Amygdala (tissue), 56 donors: ENCODE results near the gene F2R.
"Not testable (repeated sequence)": the region's sequence is repeated elsewhere in the genome, so short reads cannot be mapped to it uniquely, and the experiment has no call there.

Experiments used
- DNase-seq, 56 donors: peaks; one replicate each; lab custom pipeline; 2025; lab: John Stamatoyannopoulos, UW

Gene F2R

DNA sequence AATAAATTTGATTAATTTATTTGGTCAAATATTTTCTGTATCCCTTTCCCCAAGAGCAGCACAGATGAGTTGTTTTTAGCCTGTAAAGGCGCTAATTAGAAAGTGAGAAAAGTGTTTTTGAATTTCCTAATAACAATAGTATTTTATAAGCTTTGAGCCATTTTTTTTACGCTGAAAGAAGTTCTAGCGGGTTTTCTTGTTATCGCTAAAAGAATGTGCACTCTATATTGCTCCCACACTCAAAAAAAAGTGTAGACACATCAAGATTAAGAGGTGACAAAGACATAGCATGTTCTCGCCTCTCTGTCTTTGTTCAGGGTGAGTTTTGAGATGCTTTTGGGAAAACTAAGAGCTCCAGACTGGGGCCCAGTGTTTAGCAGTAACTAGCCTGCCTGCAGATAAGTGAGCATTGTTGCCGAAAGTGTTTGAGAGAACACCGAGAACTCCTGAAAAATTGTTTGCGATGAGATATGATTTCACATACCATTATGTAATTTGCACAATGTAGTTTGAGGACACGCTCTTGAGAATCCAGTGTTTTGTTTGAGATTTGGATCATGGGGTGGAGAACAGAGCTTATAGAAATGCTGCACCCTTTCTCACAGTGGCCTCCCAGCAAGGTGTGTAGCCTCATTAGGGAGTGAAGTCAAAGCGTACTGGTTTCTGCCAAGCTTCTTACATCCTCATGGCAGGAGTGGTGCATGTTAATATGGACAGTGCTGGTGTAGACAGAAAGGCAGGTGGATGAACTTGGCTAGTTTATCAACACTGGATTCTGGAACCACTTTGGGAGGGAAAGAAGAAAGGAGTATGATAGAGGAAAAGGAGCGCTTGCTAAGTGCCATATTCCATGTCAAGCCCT, 1.5 kb downstream of the F2R start:
- DNase-seq: no peak

DNA sequence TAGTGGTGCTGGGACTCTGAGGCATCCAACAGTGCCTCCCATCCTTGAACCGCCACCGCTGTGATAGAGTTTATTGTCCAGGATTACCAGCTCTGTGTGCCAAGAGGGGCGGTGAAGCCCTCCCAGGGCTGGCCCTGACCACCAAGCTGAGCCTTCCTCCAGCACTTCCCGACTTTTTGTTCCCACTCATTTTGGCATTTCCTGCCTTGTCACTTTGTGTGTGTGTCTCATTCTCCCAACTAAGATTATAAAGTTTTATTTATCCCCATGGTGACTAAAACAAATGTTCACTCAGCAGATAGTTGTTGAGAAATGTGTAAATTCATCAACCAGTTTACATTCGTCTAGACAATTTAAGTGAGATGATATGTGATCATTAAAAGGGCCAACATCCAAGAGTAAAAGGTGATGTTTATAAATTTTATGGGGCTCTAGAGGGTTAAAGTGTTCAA, 2.5 kb downstream of the F2R start:
- DNase-seq: no peak

DNA sequence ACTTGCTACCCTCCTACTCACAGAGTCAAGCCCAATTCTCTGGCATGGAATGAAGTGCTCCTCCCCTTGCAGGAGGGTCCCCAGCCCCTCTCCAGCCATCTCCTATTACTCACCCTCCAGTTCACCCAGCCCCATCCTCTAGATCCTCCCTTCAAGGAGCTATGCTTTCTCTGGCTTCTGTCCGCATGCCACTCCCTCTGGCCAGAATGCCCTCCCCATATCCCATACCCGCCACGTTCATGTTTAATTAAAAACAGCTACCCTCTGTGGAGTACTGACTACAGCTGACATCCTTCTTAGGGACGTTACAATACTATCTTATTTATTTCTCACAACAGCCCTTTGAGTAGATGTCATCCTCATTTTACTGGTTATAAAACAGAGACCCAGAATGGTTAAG, 3.0 kb downstream of the F2R start:
- DNase-seq: no peak

DNA sequence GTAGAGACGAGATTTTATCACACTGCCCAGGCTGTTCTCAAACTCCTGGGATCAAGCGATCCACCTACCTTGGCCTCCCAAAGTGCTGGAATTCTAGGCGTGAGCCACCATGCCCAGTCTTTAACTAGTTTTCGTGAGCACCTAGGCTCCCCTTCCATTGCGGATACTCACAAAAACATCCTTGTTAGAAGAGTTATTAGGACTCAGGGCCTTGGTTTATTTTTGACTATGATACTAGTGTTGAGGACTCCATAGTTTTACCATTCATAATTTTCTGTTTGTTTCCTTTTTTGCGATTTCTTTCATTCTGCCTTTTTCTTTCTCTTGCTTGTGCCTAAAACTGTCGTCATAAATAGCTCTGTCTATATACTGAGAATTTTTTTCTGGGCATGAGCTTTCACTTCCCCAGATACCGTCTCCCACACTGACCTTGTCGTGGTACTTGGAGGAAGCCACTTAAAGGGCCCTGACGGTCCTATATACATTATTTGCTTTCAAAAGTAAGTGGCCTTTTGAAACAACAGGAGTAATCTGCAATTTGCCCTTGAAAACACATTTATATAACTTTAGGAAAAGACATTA, 5.2 kb downstream of the F2R start:
- DNase-seq: no peak

DNA sequence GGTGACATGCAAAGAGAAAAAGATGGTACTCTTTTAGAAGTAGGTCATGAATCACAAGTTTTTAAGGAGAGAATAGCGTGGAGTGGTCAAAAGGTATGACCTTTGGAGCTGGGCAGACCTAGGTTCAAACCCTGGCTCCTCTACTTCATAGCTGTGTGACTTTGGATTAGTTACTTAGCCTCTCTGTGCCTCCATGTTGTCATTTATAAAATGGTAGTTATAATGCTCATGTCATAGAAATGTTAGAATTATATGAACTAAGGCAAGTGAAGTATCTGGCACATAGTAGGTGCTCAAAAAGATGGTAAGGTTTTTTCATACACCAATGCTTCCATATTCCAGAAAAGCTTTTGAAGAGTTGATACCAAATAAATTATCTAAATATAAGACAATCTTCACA, 7.3 kb downstream of the F2R start:
- no peak for DNase-seq

DNA sequence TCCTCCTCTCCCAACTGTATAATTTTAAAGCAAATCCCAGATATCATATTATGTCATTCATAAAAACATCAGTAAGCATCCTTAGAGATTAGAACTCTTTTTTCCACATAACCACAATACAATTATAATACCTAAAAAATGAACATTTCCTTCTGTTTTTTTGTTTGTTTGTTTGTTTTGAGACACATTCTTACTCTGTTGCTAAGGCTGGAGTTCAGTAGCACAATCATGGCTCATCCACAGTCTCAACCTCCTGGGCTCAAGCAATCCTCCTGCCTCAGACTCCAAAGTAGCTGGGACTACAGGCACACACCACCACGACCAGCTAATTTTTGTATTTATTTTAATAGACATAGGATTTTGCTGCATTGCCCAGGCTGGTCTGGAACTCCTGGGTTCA, 8.0 kb downstream of the F2R start:
- no peak for DNase-seq

DNA sequence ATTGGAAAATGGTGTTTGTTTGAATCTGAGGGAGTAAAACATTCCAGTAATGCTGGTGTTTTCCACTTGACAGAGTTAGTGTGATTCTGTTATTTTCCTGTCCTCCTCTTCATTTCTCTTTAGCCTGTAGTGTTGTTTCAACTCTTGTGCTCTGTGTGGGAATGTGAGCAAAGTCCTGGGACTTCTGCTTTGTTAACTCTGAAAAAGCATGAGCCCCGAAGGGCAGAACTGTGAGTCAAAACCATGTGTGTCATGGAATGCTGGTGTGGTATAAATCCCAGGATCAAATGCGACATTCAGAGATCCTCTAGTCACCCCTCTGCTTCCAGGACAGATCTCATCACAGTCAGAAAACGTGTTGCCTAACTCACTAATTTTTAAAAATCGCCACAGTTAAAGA, 8.9 kb downstream of the F2R start:
- DNase-seq: no peak

DNA sequence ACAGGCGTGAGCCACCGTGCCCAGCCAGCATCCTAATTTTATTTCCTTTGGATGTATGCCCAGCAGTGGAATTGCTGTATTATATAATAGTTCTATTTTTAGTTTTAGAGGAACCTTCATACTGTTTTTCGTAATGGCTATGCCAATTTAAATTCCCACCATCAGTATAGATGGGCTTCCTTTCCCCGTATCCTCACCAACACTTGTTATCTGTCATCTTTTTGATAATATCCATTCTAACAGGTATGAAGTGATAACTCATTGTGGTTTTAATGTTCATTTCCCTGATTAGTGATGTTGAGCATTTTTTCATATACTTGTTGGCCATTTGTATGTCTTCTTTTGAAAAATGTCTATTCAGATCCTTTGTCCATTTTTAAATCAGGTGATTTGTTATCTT, 13.0 kb downstream of the F2R start:
- no peak for DNase-seq

DNA sequence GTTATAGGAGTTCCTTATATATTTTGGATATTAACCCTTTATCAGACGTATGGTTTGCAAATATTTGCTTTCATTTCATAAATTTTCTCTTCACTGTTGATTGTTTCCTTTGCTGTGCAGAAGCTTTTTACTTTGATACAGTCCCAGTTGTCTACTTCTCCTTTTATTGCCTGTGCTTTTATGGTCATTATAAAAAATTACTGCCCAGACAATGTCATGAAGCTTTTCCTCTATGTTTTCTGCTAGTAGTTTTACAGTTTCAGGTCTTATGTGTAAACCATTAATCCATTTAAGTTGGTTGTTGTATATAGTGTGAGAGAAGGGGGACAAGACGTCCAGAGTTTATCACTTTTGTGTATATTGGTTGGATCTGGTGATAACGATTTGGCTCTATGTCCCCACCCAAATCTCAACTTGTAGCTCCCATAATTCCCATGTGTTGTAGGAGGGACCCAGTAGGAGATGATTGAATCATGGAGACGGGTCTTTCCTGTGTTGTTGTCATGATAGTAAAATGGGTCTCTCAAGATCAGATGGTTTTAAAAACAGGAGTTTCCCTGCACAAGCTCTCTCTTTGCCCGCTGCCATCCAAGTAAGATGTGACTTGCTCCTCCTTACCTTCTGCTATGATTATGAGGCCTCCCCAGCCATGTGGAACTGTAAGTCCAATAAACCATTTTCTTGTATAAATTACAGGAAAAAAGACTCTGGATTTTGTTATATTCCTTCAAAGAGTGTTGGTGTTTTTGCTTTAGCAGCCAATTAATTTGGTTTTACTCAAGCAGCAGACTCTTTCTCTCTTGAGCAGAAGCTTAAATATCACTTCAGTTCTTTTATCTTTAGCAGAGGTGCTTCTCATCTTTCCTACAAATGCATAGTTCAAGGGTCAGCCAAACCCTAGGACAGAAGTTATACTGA, 13.7 kb downstream of the F2R start:
- DNase-seq: no peak

DNA sequence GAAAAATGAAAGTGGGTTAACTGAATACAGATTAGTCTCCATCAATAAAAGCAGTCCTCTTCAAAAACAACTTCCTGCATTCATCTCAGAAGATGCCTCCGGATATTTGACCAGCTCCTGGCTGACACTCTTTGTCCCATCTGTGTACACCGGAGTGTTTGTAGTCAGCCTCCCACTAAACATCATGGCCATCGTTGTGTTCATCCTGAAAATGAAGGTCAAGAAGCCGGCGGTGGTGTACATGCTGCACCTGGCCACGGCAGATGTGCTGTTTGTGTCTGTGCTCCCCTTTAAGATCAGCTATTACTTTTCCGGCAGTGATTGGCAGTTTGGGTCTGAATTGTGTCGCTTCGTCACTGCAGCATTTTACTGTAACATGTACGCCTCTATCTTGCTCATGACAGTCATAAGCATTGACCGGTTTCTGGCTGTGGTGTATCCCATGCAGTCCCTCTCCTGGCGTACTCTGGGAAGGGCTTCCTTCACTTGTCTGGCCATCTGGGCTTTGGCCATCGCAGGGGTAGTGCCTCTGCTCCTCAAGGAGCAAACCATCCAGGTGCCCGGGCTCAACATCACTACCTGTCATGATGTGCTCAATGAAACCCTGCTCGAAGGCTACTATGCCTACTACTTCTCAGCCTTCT, 16.6 kb downstream of the F2R start:
- no peak for DNase-seq

DNA sequence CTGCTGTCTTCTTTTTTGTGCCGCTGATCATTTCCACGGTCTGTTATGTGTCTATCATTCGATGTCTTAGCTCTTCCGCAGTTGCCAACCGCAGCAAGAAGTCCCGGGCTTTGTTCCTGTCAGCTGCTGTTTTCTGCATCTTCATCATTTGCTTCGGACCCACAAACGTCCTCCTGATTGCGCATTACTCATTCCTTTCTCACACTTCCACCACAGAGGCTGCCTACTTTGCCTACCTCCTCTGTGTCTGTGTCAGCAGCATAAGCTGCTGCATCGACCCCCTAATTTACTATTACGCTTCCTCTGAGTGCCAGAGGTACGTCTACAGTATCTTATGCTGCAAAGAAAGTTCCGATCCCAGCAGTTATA, 17.1 kb downstream of the F2R start:
- no peak for DNase-seq

DNA sequence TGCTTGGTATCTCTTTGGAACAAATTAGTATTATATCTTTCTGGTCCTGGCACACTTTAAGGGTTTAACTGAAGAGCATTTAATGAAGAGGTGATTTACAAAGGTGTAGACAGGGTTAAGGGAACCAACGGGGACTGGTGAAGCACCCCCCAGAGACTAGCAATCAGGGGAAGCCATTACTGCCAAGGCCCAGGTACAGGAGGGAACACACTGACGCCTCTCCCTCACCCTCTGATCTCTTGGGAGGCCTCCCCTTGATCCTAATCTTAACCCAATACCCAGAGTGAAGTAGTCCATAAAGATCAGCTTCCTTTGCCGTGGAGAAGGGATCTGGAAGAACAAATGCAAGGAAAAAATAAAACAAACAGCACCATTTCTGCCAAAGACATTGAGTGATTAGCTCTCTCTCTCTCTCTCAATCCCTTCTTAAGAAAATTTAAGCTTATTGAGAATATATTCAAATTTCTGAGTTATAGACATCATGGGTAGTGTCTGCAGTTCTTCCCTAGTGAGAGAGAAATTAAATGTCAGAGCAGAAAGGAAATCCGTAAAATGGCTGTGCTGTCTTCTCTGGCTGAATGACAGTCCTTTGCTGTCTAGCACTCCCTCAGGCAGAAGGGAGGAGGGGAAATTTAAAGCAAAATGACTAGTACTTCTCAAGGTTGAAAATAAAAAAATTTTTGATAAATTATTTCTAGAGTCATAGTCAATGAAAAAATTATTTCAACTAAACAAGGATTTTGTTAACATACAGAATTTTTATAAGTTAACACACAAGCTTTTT, 20.0 kb downstream of the F2R start:
- DNase-seq: no peak

DNA sequence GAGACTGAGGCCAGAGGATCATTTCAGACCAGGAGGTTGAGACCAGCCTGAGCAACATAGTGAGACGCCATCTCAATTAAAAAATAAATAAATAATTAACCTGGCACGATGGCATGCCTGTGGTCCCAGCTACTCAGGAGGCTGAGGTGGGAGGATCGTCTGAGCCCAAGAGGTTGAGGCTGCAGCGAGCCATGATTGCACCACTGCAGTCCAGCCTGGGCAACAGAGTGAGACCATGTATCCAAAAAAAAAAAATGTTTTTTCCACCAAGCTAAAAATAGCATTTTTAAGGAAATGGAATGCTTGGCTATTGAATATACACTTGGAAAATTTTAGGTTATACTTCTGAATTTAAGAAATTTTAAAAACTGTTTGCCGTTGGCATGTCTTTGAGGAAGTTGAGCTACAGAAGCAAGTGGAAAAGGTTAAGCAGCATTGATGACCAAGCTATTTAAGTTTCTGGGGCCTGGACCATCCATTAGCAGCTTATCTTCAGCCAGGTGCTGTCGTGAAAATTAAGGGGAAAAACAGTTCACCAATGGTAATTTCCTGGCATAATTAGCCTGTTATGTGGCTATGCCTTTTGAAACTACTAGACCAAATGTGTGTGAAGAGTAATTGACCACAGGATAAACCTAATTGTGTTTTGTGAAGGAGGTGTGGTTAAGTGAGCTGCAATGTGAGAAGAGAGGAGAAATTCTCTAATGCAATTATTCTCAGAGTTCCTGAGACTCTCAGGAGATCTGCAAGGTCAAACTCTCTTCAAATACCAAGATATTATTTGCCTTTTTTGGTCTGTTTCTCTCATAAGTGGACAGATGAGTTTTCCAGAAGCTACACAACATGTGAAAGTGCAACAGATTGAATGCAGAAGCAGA, 21.0 kb downstream of the F2R start:
- no peak for DNase-seq

DNA sequence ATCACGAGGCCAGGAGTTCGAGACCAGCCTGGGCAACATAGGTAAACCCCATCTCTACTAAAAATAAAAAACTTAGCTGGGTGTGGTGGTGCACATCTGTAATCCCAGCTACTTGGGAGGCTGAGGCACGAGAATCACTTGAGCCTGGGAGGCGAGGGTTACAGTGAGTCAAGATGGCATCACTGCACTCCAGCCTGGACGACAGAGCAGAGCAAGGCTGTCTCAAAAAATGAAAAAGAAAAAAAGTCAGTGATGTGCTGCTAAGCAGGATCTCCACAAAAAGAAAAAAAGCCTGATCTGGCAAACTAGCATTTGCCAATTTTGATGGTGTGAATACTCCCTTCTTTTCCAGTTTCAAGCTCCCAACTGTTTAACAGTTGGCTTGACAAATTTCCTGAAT, 21.9 kb downstream of the F2R start:
- no peak for DNase-seq

DNA sequence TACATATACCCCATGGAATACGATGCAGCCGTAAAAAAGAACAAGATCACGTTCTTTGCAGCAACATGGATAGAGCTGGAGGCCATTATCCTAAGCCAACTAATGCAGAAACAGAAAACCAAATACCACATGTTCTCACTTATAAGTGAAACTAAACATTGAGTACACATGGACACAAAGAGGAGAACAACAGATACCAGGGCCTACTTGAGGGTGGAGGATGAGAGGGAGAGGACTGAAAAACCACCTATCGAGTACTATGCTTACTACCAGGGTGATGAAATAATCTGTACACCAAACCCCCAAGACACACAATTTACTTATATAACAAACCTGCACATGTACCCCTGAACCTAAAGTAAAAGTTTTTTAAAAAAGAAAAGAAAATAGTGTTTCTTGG, 25.6 kb downstream of the F2R start:
- DNase-seq: not testable (repeated sequence)

DNA sequence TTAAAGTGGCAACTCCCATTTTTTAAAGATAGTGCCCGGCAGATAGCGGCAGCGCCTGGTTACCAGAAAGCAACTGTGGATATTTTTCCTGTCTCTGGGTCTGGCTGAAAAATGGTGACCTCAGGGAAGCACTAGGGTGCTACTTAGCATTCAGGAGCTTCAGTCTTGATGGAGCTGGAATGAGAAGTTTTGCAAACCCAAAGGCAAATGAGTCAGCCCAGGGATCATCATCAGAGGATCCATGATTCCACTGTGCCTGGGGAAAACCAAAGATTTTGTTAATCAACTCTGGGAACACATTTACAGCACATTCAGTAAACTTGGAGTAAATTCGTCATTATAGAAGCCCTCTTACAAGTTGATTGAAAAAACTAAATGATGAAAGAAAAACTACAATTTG, 26.7 kb downstream of the F2R start:
- no peak for DNase-seq

DNA sequence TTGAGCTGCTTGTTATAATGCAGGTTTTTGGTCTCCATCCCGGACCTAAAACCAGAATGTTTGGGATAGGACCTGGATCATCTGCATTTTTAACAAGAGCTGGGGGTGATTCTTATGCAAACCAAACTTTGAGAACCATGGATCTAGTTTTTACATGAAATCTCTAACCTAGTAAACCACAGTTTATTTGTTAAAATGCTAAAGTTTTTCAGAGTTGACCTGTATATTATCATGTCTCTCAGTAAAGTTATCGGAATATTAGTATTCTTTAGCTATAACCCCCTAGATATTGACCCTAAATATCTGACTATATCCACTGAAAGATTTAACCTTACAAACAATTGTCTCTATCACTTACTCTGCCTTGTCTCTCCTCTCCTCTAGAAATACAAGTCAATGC, 28.7 kb downstream of the F2R start:
- no peak for DNase-seq

DNA sequence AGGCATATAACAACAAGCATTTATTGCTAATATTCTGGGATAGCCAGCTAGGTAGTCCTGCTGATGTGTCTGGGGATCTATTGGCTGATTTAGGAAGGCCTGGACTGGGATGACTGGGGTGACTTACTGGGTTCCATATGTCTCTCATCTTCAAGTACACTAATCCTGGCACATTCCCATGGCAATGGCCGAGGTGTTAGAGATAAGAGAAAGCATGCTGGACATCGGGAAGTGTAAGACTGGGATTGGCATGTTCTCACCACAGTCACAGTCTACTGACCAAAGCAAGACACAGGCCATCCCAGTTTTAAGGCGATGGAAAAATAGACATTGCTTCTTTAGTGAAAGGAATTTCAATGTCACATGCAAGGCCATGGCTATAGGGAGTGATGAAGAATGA, 29.7 kb downstream of the F2R start:
- no peak for DNase-seq

DNA sequence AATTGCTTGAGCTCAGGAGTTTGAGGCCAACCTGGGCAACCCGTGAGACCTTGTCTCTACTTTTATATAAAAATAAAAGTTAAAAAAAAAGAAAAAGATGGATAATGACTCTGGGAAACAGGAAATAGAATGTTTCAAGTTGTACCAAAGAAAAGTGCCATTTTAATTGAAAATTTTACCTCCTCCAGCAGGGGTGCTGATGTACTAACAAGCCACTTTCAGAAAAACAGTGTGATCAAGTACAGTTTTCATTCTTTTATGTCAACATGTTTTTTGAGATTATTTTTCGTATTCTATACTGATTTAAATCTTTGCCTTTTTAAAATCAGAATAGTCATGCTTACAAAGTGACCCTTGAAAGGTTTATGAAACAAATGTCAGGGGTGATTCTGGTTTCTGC, 30.8 kb downstream of the F2R start:
- DNase-seq: no peak
